ENCODE data around the gene SACM1L. TPM values are rescaled to one million over a fixed set of nuclear protein-coding genes. Genes with fewer than 3 reads are reported as not detected.

The SACM1L gene
- total RNA-seq, 1 donor from 2014 or later, result 59.2 TPM

DNA sequence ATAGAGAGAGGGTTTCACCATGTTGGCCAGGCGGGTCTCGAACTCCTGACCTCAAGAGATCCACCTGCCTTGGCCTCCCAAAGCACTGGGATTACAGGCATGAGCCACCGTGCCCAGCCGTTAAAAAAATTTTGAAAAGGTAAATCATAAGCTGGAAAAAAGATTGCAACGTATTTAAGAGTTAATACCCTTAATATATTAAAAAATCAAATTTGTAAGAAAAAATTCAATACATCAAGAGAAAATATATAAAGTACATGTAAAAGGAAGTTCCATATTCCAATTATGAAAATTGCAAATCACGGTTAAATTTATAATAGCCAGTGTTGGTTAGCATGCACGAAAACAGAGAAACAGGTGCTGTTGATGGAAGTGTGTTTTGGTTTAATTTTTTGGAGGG lies 2.3 kb upstream of the SACM1L start:
- H3K4me3 Mint-ChIP-seq (ENCODE audit: unreplicated experiment), result no peak overlapping the region
- TF ChIP-seq, protein P1, sequence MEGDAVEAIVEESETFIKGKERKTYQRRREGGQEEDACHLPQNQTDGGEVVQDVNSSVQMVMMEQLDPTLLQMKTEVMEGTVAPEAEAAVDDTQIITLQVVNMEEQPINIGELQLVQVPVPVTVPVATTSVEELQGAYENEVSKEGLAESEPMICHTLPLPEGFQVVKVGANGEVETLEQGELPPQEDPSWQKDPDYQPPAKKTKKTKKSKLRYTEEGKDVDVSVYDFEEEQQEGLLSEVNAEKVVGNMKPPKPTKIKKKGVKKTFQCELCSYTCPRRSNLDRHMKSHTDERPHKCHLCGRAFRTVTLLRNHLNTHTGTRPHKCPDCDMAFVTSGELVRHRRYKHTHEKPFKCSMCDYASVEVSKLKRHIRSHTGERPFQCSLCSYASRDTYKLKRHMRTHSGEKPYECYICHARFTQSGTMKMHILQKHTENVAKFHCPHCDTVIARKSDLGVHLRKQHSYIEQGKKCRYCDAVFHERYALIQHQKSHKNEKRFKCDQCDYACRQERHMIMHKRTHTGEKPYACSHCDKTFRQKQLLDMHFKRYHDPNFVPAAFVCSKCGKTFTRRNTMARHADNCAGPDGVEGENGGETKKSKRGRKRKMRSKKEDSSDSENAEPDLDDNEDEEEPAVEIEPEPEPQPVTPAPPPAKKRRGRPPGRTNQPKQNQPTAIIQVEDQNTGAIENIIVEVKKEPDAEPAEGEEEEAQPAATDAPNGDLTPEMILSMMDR (IDR thresholded peaks at IDR 0.05; ENCODE audit: partially characterized antibody, unreplicated experiment), result no peak
- peaks cover 12% of the 10 kb centered on the region for H3K27me3 Mint-ChIP-seq (ENCODE audit: unreplicated experiment)
- peaks cover 4% of the 10 kb centered on the region for H3K36me3 Mint-ChIP-seq (ENCODE audit: unreplicated experiment)
- DNase-seq, result no peak
- H3K9me3 Mint-ChIP-seq (ENCODE audit: unreplicated experiment), result peaks cover 14% of the 10 kb centered on the region
- peaks cover 12% of the 10 kb centered on the region for H3K4me1 Mint-ChIP-seq (ENCODE audit: low read depth, unreplicated experiment)
- H3K27ac Mint-ChIP-seq (ENCODE audit: unreplicated experiment), result no peak overlapping the region

DNA sequence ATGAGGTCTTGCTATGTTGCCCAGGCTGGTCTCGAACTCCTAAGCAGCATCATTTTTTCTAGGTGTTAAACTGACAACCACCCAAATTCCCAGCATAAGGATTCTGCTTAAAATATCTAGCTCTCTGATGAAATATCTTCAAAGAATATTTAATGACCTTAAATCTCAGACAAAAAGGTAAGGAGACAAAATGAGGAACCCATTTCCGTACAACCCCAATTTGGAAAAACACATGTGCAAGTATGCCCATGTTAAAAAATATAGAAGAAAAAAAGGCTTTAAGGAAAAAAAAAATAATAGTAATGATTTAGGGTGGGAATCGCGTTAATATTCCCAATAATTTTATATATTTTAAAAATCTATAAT lies 1.4 kb upstream of the SACM1L start:
- DNase-seq, result no peak
- Mint-ChIP-seq H3K9me3 (ENCODE audit: unreplicated experiment) (peaks cover 14% of the 10 kb centered on the region), H3K27me3 (ENCODE audit: unreplicated experiment) (peaks cover 12% of the 10 kb centered on the region), H3K27ac (ENCODE audit: unreplicated experiment) (no peak overlapping the region), H3K36me3 (ENCODE audit: unreplicated experiment) (peaks cover 3% of the 10 kb centered on the region), H3K4me1 (ENCODE audit: low read depth, unreplicated experiment) (peaks cover 14% of the 10 kb centered on the region), H3K4me3 (ENCODE audit: unreplicated experiment) (peak overlapping the region; percentile 96)
- TF ChIP-seq, protein P1 (IDR thresholded peaks at IDR 0.05; ENCODE audit: partially characterized antibody, unreplicated experiment), result no peak

DNA sequence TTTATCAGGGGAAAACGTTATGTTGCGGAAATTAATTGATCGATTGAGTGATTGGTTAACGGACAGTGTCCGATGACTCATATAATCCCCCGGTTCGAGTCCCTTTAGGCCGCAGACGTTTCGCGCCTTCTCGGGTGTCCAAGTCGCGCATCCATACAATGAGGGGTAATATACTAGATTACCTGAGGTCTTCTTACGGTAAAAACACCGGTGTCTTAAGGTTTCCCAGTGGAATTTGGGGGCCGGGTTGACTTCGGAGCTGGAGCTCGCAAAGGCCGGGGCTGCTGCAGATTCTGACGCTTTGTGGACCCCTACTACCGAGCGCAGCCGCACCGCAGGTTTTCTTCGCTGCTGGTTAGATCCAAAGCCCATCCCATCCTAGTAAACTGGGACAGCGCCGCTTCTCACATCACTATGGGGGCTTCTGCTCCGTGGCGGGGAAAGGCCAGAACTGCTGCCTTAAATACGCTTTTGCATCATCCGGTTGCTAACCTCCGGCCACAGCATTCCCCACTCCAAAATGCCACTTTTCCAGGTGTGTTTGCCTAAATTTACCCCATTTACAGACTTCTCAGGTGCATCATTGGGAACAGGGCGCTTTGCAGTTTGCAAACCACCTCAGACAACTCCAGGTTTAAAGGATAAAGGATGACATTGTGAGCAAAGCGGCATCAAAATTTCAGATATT lies 858 bp upstream of the SACM1L start:
- Mint-ChIP-seq H3K27ac (ENCODE audit: unreplicated experiment) (peak overlapping the region; percentile 80), H3K4me3 (ENCODE audit: unreplicated experiment) (peak overlapping the region; percentile 96), H3K36me3 (ENCODE audit: unreplicated experiment) (no peaks in the 10 kb centered on the region), H3K27me3 (ENCODE audit: unreplicated experiment) (peaks cover 10% of the 10 kb centered on the region), H3K9me3 (ENCODE audit: unreplicated experiment) (peaks cover 14% of the 10 kb centered on the region), H3K4me1 (ENCODE audit: low read depth, unreplicated experiment) (peaks cover 15% of the 10 kb centered on the region)
- DNase-seq, result peak; percentile 62
- TF ChIP-seq, protein P1 (IDR thresholded peaks at IDR 0.05; ENCODE audit: partially characterized antibody, unreplicated experiment), result no peak

DNA sequence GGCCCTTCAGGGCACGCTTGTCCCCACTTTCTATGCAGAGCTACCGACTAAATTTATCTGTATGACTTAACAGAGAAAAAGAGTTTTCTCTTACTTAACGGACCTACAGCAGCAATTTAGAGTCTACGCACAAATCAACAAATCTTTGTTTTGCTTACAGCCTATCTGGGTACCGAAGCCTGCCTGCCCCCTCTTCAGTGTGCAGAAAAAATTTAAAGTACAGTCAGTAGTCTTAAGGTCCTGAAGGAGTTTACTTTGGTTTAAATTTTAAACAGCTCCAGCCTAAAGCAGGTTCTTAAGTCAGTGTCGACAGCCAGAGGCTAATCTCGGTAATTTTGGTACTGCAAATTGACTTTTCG lies 570 bp downstream of the SACM1L start:
- H3K27ac Mint-ChIP-seq (ENCODE audit: unreplicated experiment), result peak overlapping the region; percentile 80
- DNase-seq, result no peak
- TF ChIP-seq, protein P1 (IDR thresholded peaks at IDR 0.05; ENCODE audit: partially characterized antibody, unreplicated experiment), result no peak
- peaks cover 14% of the 10 kb centered on the region for H3K9me3 Mint-ChIP-seq (ENCODE audit: unreplicated experiment)
- peaks cover 10% of the 10 kb centered on the region for H3K27me3 Mint-ChIP-seq (ENCODE audit: unreplicated experiment)
- no peaks in the 10 kb centered on the region for H3K36me3 Mint-ChIP-seq (ENCODE audit: unreplicated experiment)
- peaks cover 28% of the 10 kb centered on the region for H3K4me1 Mint-ChIP-seq (ENCODE audit: low read depth, unreplicated experiment)
- peak overlapping the region; percentile 96 for H3K4me3 Mint-ChIP-seq (ENCODE audit: unreplicated experiment)

DNA sequence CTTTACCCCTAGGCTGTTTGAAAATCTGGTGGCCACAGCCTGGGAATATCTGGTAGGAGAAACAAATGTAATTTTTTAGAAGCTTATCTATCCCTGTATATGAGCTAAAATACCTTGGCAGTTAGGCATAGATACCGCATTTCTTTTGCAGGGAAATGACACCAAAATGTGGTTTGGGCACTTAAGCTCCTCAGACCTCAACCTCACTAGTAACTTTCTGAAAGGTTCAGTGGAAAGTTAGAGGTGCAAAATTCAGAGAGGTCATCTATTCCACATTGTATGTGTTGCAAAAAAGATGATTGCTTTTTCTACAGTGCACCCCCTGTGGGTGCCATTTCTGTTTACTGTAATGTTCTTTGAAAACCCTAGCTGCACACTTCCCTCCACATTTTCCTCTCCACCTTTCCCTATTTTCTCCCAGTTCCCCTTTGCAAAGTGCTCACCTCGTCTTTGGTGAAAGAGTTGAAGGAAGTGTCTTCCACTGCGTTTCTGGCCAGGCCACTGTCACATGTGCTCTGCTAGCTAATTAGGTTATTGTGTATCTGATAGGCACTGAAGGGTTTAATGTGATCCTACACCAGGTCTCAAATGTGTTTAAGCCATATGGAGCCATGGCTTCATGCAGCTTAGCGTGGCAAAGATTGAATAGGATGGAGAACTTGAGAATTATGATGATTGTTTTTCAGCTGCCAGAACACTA lies 1.3 kb downstream of the SACM1L start:
- Mint-ChIP-seq H3K36me3 (ENCODE audit: unreplicated experiment) (no peaks in the 10 kb centered on the region), H3K4me1 (ENCODE audit: low read depth, unreplicated experiment) (peaks cover 31% of the 10 kb centered on the region), H3K4me3 (ENCODE audit: unreplicated experiment) (peak overlapping the region; percentile 96), H3K9me3 (ENCODE audit: unreplicated experiment) (peaks cover 14% of the 10 kb centered on the region), H3K27ac (ENCODE audit: unreplicated experiment) (peak overlapping the region; percentile 80), H3K27me3 (ENCODE audit: unreplicated experiment) (peaks cover 10% of the 10 kb centered on the region)
- TF ChIP-seq, protein P1 (IDR thresholded peaks at IDR 0.05; ENCODE audit: partially characterized antibody, unreplicated experiment), result no peak
- no peak for DNase-seq

All from glutamatergic neuron (in vitro differentiated cells).